ENCODE data around the gene ARMC5. TPM values are rescaled to one million over a fixed set of nuclear protein-coding genes. Genes with fewer than 3 reads are reported as not detected.
"Not testable (repeated sequence)": the region's sequence is repeated elsewhere in the genome, so short reads cannot be mapped to it uniquely, and the experiment has no call there.

Gene ARMC5
- total RNA-seq, 1 donor from 2014 or later = 4.2 TPM

GRCh38 chr16:31501226-31501965, 42.1 kb downstream of the ARMC5 start:
- TF ChIP-seq, protein P1, sequence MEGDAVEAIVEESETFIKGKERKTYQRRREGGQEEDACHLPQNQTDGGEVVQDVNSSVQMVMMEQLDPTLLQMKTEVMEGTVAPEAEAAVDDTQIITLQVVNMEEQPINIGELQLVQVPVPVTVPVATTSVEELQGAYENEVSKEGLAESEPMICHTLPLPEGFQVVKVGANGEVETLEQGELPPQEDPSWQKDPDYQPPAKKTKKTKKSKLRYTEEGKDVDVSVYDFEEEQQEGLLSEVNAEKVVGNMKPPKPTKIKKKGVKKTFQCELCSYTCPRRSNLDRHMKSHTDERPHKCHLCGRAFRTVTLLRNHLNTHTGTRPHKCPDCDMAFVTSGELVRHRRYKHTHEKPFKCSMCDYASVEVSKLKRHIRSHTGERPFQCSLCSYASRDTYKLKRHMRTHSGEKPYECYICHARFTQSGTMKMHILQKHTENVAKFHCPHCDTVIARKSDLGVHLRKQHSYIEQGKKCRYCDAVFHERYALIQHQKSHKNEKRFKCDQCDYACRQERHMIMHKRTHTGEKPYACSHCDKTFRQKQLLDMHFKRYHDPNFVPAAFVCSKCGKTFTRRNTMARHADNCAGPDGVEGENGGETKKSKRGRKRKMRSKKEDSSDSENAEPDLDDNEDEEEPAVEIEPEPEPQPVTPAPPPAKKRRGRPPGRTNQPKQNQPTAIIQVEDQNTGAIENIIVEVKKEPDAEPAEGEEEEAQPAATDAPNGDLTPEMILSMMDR (IDR thresholded peaks at IDR 0.05; ENCODE audit: insufficient read depth, low read length, severe bottlenecking) = no peak
- H3K27me3 ChIP-seq (ENCODE audit: control insufficient read depth, insufficient read depth, low read length) = no peaks in the 10 kb centered on the region
- H3K4me3 ChIP-seq (ENCODE audit: low read depth, low read length) = no peak overlapping the region
- FAIRE-seq = no peak
- DNase-seq (ENCODE audit: low read depth) = no peak
- H3K36me3 ChIP-seq (ENCODE audit: control insufficient read depth, insufficient read depth, low read length) = peaks cover 17% of the 10 kb centered on the region

DNA sequence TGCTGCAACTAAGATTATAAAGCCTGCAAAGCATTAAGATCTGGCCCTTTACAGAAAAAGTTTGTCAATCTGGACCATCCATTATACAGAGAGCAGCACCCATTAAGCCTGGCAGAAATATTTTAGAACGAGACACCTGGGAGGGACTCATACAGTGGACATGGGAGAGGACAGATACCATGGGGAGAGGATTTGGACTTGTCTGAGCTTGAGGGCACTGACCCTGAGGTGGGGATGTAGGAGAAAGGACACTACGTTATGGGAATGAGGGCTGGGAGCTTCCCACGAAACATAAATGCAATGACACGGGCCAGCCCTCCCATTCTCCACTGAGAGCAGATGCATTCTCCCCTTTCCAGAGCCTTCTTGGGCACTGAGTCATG, 42.7 kb downstream of the ARMC5 start:
- FAIRE-seq = no peak

DNA sequence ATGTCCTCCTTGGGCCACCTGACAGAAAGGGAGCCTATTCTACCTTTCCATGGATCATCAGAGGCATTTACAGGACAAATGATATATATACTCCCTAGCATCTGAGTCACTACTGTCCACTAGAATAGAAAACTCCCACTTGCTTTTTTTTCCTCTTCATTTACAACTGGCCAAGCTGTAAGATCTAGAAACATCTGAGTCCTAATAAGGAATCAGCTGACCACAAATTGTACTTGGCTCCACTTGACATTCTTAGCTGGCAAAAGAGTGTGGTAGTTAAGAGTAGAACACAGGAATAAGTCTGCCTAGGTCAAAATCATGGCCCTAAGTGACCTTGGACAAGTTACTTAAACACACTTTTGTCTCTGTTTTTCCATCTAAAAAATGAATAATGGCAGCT, 43.7 kb downstream of the ARMC5 start:
- Histone ChIP-seq H3K36me3 (ENCODE audit: control insufficient read depth, insufficient read depth, low read length) (peaks cover 12% of the 10 kb centered on the region), H3K27me3 (ENCODE audit: control insufficient read depth, insufficient read depth, low read length) (no peaks in the 10 kb centered on the region), H3K4me3 (ENCODE audit: low read depth, low read length) (no peak overlapping the region)
- TF ChIP-seq, protein P1 (IDR thresholded peaks at IDR 0.05; ENCODE audit: insufficient read depth, low read length, severe bottlenecking) = no peak
- FAIRE-seq = no peak
- DNase-seq (ENCODE audit: low read depth) = no peak

More for the DNA sequence above, 42.7 kb downstream of the ARMC5 start:
- peaks cover 15% of the 10 kb centered on the region for H3K36me3 ChIP-seq (ENCODE audit: control insufficient read depth, insufficient read depth, low read length)
- TF ChIP-seq, protein P1 (IDR thresholded peaks at IDR 0.05; ENCODE audit: insufficient read depth, low read length, severe bottlenecking) = no peak
- no peak overlapping the region for H3K4me3 ChIP-seq (ENCODE audit: low read depth, low read length)
- H3K27me3 ChIP-seq (ENCODE audit: control insufficient read depth, insufficient read depth, low read length) = no peaks in the 10 kb centered on the region
- no peak for DNase-seq (ENCODE audit: low read depth)

DNA sequence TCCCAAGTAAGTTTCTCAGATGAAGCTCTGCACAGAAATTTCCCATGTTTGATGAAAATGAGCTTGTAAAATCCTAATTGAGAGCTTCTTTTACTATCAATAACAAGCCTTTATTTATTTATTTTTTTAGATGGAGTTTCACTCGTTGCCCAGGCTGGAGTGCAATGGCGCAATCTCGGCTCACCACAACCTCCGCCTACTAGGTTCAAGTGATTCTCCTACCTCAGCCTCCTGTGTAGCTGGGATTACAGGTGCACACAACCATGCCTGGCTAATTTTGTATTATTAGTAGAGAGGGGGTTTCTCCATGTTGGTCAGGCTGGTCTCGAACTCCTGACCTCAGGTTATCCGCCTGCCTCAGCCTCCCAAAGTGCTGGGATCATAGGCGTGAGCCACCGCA, 44.3 kb downstream of the ARMC5 start:
- H3K27me3 ChIP-seq (ENCODE audit: control insufficient read depth, insufficient read depth, low read length); DNase-seq (ENCODE audit: low read depth); H3K4me3 ChIP-seq (ENCODE audit: low read depth, low read length); FAIRE-seq; H3K36me3 ChIP-seq (ENCODE audit: control insufficient read depth, insufficient read depth, low read length): not testable (repeated sequence)

GRCh38 chr16:31504159-31504558, 44.9 kb downstream of the ARMC5 start:
- H3K4me3 ChIP-seq (ENCODE audit: low read depth, low read length) = no peak overlapping the region
- no peak for DNase-seq (ENCODE audit: low read depth)
- no peak for FAIRE-seq
- peaks cover 6% of the 10 kb centered on the region for H3K36me3 ChIP-seq (ENCODE audit: control insufficient read depth, insufficient read depth, low read length)
- H3K27me3 ChIP-seq (ENCODE audit: control insufficient read depth, insufficient read depth, low read length) = no peaks in the 10 kb centered on the region
- TF ChIP-seq, protein P1 (IDR thresholded peaks at IDR 0.05; ENCODE audit: insufficient read depth, low read length, severe bottlenecking) = no peak

GRCh38 chr16:31505483-31505882, 46.2 kb downstream of the ARMC5 start:
- peaks cover 3% of the 10 kb centered on the region for H3K36me3 ChIP-seq (ENCODE audit: control insufficient read depth, insufficient read depth, low read length)
- H3K27me3 ChIP-seq (ENCODE audit: control insufficient read depth, insufficient read depth, low read length) = no peaks in the 10 kb centered on the region
- no peak overlapping the region for H3K4me3 ChIP-seq (ENCODE audit: low read depth, low read length)
- TF ChIP-seq, protein P1 (IDR thresholded peaks at IDR 0.05; ENCODE audit: insufficient read depth, low read length, severe bottlenecking) = no peak
- DNase-seq (ENCODE audit: low read depth) (no peak), FAIRE-seq (no peak)

Measured in bronchial epithelial cell (primary cell).